Gastroesophageal sphincter (tissue), 4 donors: ENCODE results near the gene DAPK2. TPM values are rescaled to one million over a fixed set of nuclear protein-coding genes. Genes with fewer than 3 reads are reported as not detected.
A peak's percentile ranks its signal among the peaks of the same experiment; 100 is the strongest.
"Not testable (repeated sequence)": the region's sequence is repeated elsewhere in the genome, so short reads cannot be mapped to it uniquely, and the experiment has no call there.

ENCODE experiments used
- ATAC-seq: fragments of 150-250 bp; one replicate; pipeline ENCODE4 v1.9.1; 2016; ENCODE audit warnings: mild to moderate bottlenecking, moderate library complexity
- H3K27ac ChIP-seq, 4 donors: fragments of 200-600 bp; sonication (generic) in 3 of 4; 1 replicate in 3 of 4; 2 replicates in 1 of 4; pipeline ENCODE4 v1.5.1; 2016 to 2019
- H3K27me3 ChIP-seq: fragments of 200-600 bp; sonication (generic); one replicate; pipeline ENCODE4 v1.5.1; 2019
- H3K36me3 ChIP-seq, 2 donors: fragments of 200-600 bp; sonication (generic); one replicate each; pipeline ENCODE4 v1.5.1; 2019; ENCODE audit warnings: control low read depth in 1 of 2
- H3K4me1 ChIP-seq, 3 donors: fragments of 200-600 bp; sonication (generic); 1 replicate in 2 of 3; 2 replicates in 1 of 3; pipeline ENCODE4 v1.5.1; 2016 to 2019; ENCODE audit warnings: control low read depth in 2 of 3
- H3K4me3 ChIP-seq, 2 donors: fragments of 200-600 bp; sonication (generic); one replicate each; pipeline ENCODE4 v1.5.1; 2019; ENCODE audit warnings: mild to moderate bottlenecking in 1 of 2, moderate library complexity in 1 of 2
- H3K9me3 ChIP-seq, 3 donors: fragments of 200-600 bp; sonication (generic); one replicate each; pipeline ENCODE4 v1.5.1; 2017 to 2019; ENCODE audit warnings: control low read depth in 2 of 3
- EP300 ChIP-seq: sonication (generic); formaldehyde crosslinking; IDR thresholded peaks from one replicate; pipeline ENCODE4 v1.6.1; 2017; ENCODE audit warnings: antibody characterized with exemption, mild to moderate bottlenecking
- POLR2A ChIP-seq, 2 donors: fragments of 450-650 bp; IDR thresholded peaks; one replicate each; pipeline ENCODE4 v1.6.1; 2017; ENCODE audit warnings: antibody characterized with exemption in 2 of 2, mild to moderate bottlenecking in 2 of 2, moderate library complexity in 1 of 2
- POLR2AphosphoS5 ChIP-seq: sonication (generic); formaldehyde crosslinking; IDR thresholded peaks from one replicate; pipeline ENCODE4 v1.6.1; 2017; ENCODE audit warnings: antibody characterized with exemption
- WGBS, 2 donors: methylation state at CpG; one replicate each; pipeline ENCODE4 v1.1.5; 2018; ENCODE audit warnings: low coverage in 1 of 2; 5-methylcytosine and 5-hydroxymethylcytosine counted together
- total RNA-seq, 4 donors: library from RNA; depleted of rRNA; stranded (reverse); fragments of >200 nt; gene quantifications; one replicate each; pipeline ENCODE4 v1.1.0, GENCODE V29; 2016
- TF ChIP-seq, protein P1 (sequence below), 4 experiments: fragments of 200-600 bp in 2 of 4; fragments of 450-650 bp in 2 of 4; sonication (generic) in 1 of 4; IDR thresholded peaks; one replicate each; pipeline ENCODE4 v1.5.1; 2017 to 2019; ENCODE audit warnings: antibody characterized with exemption in 4 of 4, mild to moderate bottlenecking in 2 of 4, moderate library complexity in 2 of 4

DAPK2 gene
- total RNA-seq, 4 donors from 2014 or later = 2.0 to 9.5 (median 6.4) TPM

DNA sequence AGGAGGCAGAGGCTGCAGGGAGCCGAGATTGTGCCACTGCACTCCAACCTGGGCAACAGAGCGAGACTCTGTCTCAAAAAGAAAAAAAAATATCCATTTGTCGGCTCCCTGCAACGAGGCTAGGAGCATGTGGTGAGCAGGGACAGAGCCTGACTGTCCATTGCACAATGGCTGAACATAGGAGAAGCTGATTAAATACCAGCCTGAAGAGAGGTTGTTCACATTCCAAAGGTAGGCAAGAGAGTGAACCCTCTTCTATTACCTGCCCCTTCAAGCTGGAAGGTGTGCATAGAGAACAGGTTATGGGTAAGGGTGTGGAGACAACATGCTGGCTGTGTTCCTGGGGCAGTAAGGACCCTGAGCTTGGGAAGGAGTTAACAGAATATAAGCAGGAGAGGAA is 78.7 kb downstream of the DAPK2 start:
- no peaks in the 10 kb centered on the region for H3K27me3 ChIP-seq
- H3K4me1 ChIP-seq = peaks cover 0 to 11% (median 0%) of the 10 kb centered on the region in 3 donors
- H3K9me3 ChIP-seq = peaks cover 0 to 10% (median 0%) of the 10 kb centered on the region in 3 donors
- no peak for ATAC-seq
- no peak overlapping the region for H3K4me3 ChIP-seq
- 50% methylated on average over 1 of the region's 4 CpGs; no CpG with 5 or more reads in 1 of the 2 donors for WGBS, 2 donors
- TF ChIP-seq, protein P1, sequence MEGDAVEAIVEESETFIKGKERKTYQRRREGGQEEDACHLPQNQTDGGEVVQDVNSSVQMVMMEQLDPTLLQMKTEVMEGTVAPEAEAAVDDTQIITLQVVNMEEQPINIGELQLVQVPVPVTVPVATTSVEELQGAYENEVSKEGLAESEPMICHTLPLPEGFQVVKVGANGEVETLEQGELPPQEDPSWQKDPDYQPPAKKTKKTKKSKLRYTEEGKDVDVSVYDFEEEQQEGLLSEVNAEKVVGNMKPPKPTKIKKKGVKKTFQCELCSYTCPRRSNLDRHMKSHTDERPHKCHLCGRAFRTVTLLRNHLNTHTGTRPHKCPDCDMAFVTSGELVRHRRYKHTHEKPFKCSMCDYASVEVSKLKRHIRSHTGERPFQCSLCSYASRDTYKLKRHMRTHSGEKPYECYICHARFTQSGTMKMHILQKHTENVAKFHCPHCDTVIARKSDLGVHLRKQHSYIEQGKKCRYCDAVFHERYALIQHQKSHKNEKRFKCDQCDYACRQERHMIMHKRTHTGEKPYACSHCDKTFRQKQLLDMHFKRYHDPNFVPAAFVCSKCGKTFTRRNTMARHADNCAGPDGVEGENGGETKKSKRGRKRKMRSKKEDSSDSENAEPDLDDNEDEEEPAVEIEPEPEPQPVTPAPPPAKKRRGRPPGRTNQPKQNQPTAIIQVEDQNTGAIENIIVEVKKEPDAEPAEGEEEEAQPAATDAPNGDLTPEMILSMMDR (IDR thresholded peaks at IDR 0.05) = no peak
- no peak for TF ChIP-seq POLR2AphosphoS5
- no peaks in the 10 kb centered on the region for H3K36me3 ChIP-seq
- H3K27ac ChIP-seq = no peak overlapping the region

DNA sequence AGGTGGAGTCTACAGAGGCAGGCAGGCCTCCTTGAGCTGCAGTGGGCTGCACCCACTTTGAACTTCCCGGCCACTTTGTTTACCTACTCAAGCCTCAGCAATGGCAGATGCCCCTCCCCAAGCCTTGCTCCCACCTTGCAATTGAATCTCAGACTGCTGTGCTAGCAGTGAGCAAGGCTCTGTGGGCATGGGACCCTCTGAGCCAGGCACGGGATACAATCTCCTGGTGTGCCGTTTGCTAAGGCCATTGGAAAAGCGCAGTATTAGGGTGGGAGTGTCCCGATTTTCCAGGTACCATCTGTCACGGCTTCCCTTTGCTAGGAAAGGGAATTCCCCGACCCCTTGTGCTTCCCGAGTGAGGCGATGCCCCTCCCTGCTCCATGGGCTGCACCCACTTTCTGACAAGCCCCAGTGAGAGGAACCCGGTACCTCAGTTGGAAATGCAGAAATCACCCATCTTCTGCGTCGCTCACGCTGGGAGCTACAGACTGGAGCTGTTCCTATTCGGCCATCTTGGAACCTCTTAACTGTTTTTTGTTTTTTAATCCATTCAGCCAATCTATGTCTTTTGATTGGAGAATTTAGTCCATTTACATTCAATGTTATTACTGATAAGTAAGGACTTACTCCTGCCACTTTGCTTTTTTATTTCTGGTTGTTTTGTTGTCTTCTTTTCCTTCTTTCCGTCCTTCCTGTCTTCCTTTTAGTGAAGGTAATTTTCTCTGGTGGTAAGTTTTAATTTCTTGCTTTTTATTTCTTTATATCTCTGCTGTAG is 83.2 kb downstream of the DAPK2 start:
- 92 to 96% methylated on average over 7 of the region's 15 CpGs for WGBS, 2 donors
- not testable (repeated sequence) for H3K36me3 ChIP-seq, H3K4me3 ChIP-seq, H3K9me3 ChIP-seq, ATAC-seq, H3K27ac ChIP-seq, H3K4me1 ChIP-seq, H3K27me3 ChIP-seq

DNA sequence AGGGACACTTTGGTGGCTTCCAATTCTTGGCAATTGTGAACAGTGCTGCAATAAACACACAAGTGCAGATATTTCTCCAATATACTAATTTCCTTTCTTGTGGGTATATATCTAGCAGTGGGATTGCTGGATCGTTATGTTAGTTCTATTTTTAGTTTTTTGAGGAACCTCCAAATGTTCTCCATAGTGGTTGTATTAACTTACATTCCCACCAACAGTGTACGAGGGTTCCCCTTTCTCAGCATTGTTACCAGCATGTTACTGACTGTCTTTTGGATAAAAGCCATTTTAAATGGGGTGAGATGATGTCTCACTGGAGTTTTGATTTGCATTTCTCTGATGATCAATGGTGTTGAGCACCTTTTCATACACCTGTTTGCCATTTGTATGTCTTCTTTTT is 92.8 kb downstream of the DAPK2 start:
- ATAC-seq = no peak
- 14 to 30% methylated on average over 2 of the region's 2 CpGs for WGBS, 2 donors

DNA sequence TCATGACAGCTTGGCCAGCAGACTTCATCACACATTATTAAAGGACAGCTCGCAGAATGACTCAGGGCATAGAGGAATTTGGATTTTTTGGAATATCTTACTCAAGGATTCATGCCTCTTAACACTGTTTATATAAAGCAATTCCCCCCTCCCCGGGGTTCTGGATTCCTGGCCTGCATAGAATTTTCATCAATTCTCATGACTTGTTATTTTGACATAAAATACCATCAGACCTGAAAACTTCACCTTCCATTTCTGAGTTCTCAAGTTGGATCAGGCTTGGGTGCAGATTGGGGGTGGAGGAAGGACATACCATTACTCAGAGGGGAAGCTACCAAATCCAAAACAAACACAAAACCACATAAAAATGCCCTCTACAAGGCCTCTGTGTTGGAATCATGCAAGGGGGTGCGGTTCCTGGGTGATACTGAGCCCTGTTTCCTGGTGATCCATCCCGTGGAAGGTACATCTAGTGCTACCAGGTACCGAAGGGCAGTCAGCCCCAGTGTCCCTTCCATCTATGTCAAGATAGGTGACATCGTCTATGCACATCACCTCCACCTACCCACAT is 95.3 kb downstream of the DAPK2 start:
- Histone ChIP-seq H3K36me3 (no peaks in the 10 kb centered on the region), H3K9me3 (no peaks in the 10 kb centered on the region), H3K27me3 (no peaks in the 10 kb centered on the region), H3K27ac (peak overlapping the region in 3 of 4 donors; percentile 37 to 51 (median 48)), H3K4me3 (no peak overlapping the region), H3K4me1 (peaks cover 0 to 16% (median 0%) of the 10 kb centered on the region in 3 donors)
- TF ChIP-seq POLR2AphosphoS5 (peak; percentile 20), EP300 (no peak)
- peak; percentile 46 for ATAC-seq
- WGBS, 2 donors = 9 to 49% methylated on average over 2 to 4 of the region's 6 CpGs

More for the DNA sequence above, 92.8 kb downstream of the DAPK2 start:
- Histone ChIP-seq H3K36me3 (no peaks in the 10 kb centered on the region), H3K27me3 (no peaks in the 10 kb centered on the region), H3K4me1 (peaks cover 0 to 16% (median 0%) of the 10 kb centered on the region in 3 donors), H3K4me3 (no peak overlapping the region), H3K9me3 (no peaks in the 10 kb centered on the region), H3K27ac (no peak overlapping the region)
- TF ChIP-seq, protein P1 (IDR thresholded peaks at IDR 0.05) = no peak
- TF ChIP-seq POLR2AphosphoS5 (no peak), EP300 (no peak), POLR2A (IDR thresholded peaks at IDR 0.05) (no peak)

DNA sequence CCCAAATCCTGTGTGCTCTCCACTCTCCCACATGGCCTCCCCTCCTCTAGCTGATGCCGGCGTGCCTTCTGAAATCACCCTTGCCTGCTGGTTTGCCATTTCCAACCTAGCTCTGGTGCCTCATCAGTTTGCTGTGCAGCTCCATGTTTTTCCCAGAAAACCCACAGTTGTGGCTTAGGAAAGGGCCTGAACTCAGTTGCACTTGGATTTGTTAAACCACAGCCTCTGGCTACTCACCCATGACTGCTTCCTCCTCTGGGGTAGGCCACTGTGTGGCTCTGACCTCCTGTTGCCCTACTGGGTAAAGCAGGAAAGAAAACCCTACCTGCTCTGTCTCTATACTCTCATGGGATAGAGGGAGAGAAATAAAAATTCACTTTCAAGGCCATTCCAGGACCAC is 97.3 kb downstream of the DAPK2 start:
- Histone ChIP-seq H3K27me3 (no peaks in the 10 kb centered on the region), H3K36me3 (no peaks in the 10 kb centered on the region), H3K4me1 (peaks cover 0 to 21% (median 0%) of the 10 kb centered on the region in 3 donors), H3K27ac (no peak overlapping the region), H3K9me3 (no peaks in the 10 kb centered on the region), H3K4me3 (no peak overlapping the region)
- no peak for ATAC-seq
- no peak for TF ChIP-seq EP300
- TF ChIP-seq, protein P1 (IDR thresholded peaks at IDR 0.05) = no peak
- TF ChIP-seq POLR2A (IDR thresholded peaks at IDR 0.05) = no peak
- no peak for TF ChIP-seq POLR2AphosphoS5
- 90% methylated on average over 2 of the region's 2 CpGs; no CpG with 5 or more reads in 1 of the 2 donors for WGBS, 2 donors

DNA sequence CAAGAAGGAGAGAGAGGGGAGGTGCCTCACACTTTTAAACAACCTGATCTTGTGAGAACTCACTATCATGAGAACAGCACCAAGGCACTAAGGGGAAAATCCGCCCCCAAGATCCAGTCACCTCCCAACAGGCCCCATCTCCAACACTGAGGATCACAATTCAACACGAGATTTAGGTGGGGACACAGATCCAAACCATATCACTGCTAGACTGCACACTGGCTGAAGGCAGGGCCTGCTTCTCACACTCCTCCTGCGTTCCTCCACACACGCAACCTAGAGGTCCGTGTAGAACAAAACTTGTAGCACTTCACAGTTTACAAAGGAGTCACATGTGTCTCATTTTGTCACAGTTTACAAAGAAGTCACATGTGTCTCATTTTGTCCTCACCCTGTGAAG is 97.8 kb downstream of the DAPK2 start:
- Histone ChIP-seq H3K4me3 (no peak overlapping the region), H3K36me3 (no peaks in the 10 kb centered on the region), H3K9me3 (no peaks in the 10 kb centered on the region), H3K4me1 (peaks cover 0 to 21% (median 0%) of the 10 kb centered on the region in 3 donors), H3K27ac (no peak overlapping the region), H3K27me3 (no peaks in the 10 kb centered on the region)
- ATAC-seq = no peak
- WGBS, 2 donors = 81 to 100% methylated on average over 4 to 5 of the region's 5 CpGs
- TF ChIP-seq EP300 = no peak
- TF ChIP-seq POLR2AphosphoS5 = no peak
- no peak for TF ChIP-seq POLR2A (IDR thresholded peaks at IDR 0.05)
- TF ChIP-seq, protein P1 (IDR thresholded peaks at IDR 0.05) = no peak
